Spleen (tissue), 11 donors: ENCODE measurements around the gene TCEANC. TPM values are rescaled to one million over a fixed set of nuclear protein-coding genes. Genes with fewer than 3 reads are reported as not detected.
A peak's percentile ranks its signal among the peaks of the same experiment; 100 is the strongest.

Source experiments
- DNase-seq: peaks from one replicate; pipeline ENCODE4 v3.0.0-alpha.2; 2020
- H3K27ac ChIP-seq, 8 donors: fragments of 200-600 bp; sonication (generic) in 7 of 8; 1 replicate in 4 of 8; 2 replicates in 4 of 8; pipeline versions ENCODE4 v1.5.0 to v1.8.0; 2016 to 2021; ENCODE audit warnings: inconsistent platforms in 4 of 8, mild to moderate bottlenecking in 4 of 8, moderate library complexity in 1 of 8
- H3K27me3 ChIP-seq, 7 donors: fragments of 200-600 bp; sonication (generic) in 6 of 7; replicated peaks in 1 of 7; 1 replicate in 4 of 7; 2 replicates in 3 of 7; pipeline versions ENCODE4 v1.5.0 to v1.8.0; 2016 to 2021; ENCODE audit warnings: inconsistent platforms in 3 of 7, mild to moderate bottlenecking in 1 of 7
- H3K36me3 ChIP-seq, 6 donors: fragments of 200-600 bp; sonication (generic) in 5 of 6; 1 replicate in 4 of 6; 2 replicates in 2 of 6; pipeline versions ENCODE4 v1.5.0 to v1.8.0; 2016 to 2021; ENCODE audit warnings: inconsistent platforms in 2 of 6
- H3K4me1 ChIP-seq, 6 donors: fragments of 200-600 bp; sonication (generic) in 5 of 6; 1 replicate in 3 of 6; 2 replicates in 3 of 6; pipeline versions ENCODE4 v1.5.0 to v1.8.0; 2016 to 2021; ENCODE audit warnings: inconsistent platforms in 3 of 6
- H3K4me3 ChIP-seq, 8 donors: fragments of 200-600 bp; sonication (generic) in 7 of 8; 1 replicate in 4 of 8; 2 replicates in 4 of 8; pipeline versions ENCODE4 v1.5.0 to v1.8.0; 2016 to 2021; ENCODE audit warnings: inconsistent platforms in 4 of 8, mild to moderate bottlenecking in 4 of 8, moderate library complexity in 2 of 8
- H3K9me3 ChIP-seq, 8 donors: fragments of 200-600 bp; sonication (generic) in 7 of 8; 1 replicate in 4 of 8; 2 replicates in 4 of 8; pipeline versions ENCODE4 v1.5.0 to v1.8.0; 2016 to 2021; ENCODE audit warnings: inconsistent platforms in 4 of 8
- POLR2A ChIP-seq, 3 donors: fragments of 450-650 bp; IDR thresholded peaks; one replicate each; pipeline ENCODE4 v1.5.1; 2017; ENCODE audit warnings: antibody characterized with exemption in 3 of 3, mild to moderate bottlenecking in 1 of 3
- POLR2AphosphoS5 ChIP-seq, 3 donors: sonication (generic); formaldehyde crosslinking; IDR thresholded peaks; one replicate each; pipeline ENCODE4 v1.5.1; 2017; ENCODE audit warnings: antibody characterized with exemption in 3 of 3
- WGBS, 5 donors: extraction: QIAGEN DNeasy Blood & Tissue Kit in 3 of 5; methylation state at CpG; one replicate each; pipeline versions ENCODE4 v1.1.5 to v1.1.7; 2013 to 2018; 5-methylcytosine and 5-hydroxymethylcytosine counted together
- intact Hi-C: fragments of 100-400 bp; cut with DNase I; formaldehyde crosslinking; loops from one replicate; pipeline ENCODE4 v1.15.0; 2023; ENCODE audit warnings: low total_unique reads
- polyA plus RNA-seq, 3 donors: library from polyadenylated mRNA; stranded (reverse); fragments of 200-250 nt; gene quantifications; one replicate each; pipeline ENCODE4 v1.2.1, GENCODE V29; 2013
- total RNA-seq, 7 donors: library from RNA; depleted of rRNA in 3 of 7; stranded (reverse); fragments of >200 nt in 3 of 7; fragmentation: NEBNext Ultra II Directional in 4 of 7; extraction: Animal tissue kit (Norgen Biotek cat#: 25700) in 4 of 7; gene quantifications; one replicate each; pipeline versions ENCODE4 v1.1.0 to v1.2.1, GENCODE V29; 2016 to 2021
- TF ChIP-seq, protein P1 (sequence below), 11 experiments: fragments of 200-600 bp in 7 of 11; fragments of 450-650 bp in 4 of 11; sonication (generic) in 4 of 11; IDR thresholded peaks in 8 of 11; conservative IDR thresholded peaks in 3 of 11; 1 replicate in 7 of 11; 2 replicates in 4 of 11; pipeline versions ENCODE4 v1.4.0 to v1.8.0; 2016 to 2021; ENCODE audit warnings: antibody characterized with exemption in 11 of 11, inconsistent platforms in 4 of 11, mild to moderate bottlenecking in 1 of 11
- donor health status: healthy with polysubstance abuse.
- donor health status: DM: no; HTN: no; CAD: no; lungs with moderate emphysema.
- donor health status: DM: no; HTN: no; CAD: no.
- donor health status: Bipolar disorder and iron deficiency.
- donor health status: healthy.
- donor health status: DM: no; HTN: no; CAD: no.
- donor health status: DM: yes; HTN: yes; CAD: no.

The TCEANC gene
- total and polyA plus RNA-seq, 10 donors, result 2.6 to 11.6 (median 8.1) TPM

- peaks cover 0 to 4% (median 0%) of the 10 kb centered on the region in 7 donors for H3K27me3 ChIP-seq
- H3K4me1 ChIP-seq, result peaks cover 1 to 57% (median 24%) of the 10 kb centered on the region in 6 donors
- no peaks in the 10 kb centered on the region for H3K9me3 ChIP-seq
- intact Hi-C loops, result no loop called here
- WGBS, 5 donors, result 36 to 74% (median 66%) methylated on average over 3 of the region's 3 CpGs
- H3K4me3 ChIP-seq, result no peak overlapping the region
- H3K36me3 ChIP-seq, result peaks cover 0 to 30% (median 2%) of the 10 kb centered on the region in 6 donors
- no peak for DNase-seq
- no peak overlapping the region for H3K27ac ChIP-seq
- TF ChIP-seq POLR2AphosphoS5 (IDR thresholded peaks at IDR 0.05), result no peak
- TF ChIP-seq, protein P1, sequence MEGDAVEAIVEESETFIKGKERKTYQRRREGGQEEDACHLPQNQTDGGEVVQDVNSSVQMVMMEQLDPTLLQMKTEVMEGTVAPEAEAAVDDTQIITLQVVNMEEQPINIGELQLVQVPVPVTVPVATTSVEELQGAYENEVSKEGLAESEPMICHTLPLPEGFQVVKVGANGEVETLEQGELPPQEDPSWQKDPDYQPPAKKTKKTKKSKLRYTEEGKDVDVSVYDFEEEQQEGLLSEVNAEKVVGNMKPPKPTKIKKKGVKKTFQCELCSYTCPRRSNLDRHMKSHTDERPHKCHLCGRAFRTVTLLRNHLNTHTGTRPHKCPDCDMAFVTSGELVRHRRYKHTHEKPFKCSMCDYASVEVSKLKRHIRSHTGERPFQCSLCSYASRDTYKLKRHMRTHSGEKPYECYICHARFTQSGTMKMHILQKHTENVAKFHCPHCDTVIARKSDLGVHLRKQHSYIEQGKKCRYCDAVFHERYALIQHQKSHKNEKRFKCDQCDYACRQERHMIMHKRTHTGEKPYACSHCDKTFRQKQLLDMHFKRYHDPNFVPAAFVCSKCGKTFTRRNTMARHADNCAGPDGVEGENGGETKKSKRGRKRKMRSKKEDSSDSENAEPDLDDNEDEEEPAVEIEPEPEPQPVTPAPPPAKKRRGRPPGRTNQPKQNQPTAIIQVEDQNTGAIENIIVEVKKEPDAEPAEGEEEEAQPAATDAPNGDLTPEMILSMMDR (IDR thresholded peaks at IDR 0.05 in 8 of 11, conservative IDR thresholded peaks at IDR 0.05 in 3 of 11), result no peak
These were observed 50.6 kb downstream of the TCEANC start for GRCh38 chrX:13703589-13703988.

GRCh38 chrX:13711141-13711540 is 58.2 kb downstream of the TCEANC start:
- Histone ChIP-seq H3K27me3 (no peaks in the 10 kb centered on the region), H3K27ac (peak overlapping the region in 1 of 8 donors; percentile 8), H3K4me3 (no peak overlapping the region), H3K4me1 (no peaks in the 10 kb centered on the region), H3K36me3 (peaks cover 0 to 95% (median 26%) of the 10 kb centered on the region in 6 donors), H3K9me3 (no peaks in the 10 kb centered on the region)
- WGBS, 5 donors, result 85 to 94% (median 87%) methylated on average over 4 of the region's 4 CpGs
- no peak for DNase-seq
- intact Hi-C loops, result no loop called here
- TF ChIP-seq POLR2A (IDR thresholded peaks at IDR 0.05), result no peak
- TF ChIP-seq POLR2AphosphoS5 (IDR thresholded peaks at IDR 0.05), result no peak
- TF ChIP-seq, protein P1 (IDR thresholded peaks at IDR 0.05 in 8 of 11, conservative IDR thresholded peaks at IDR 0.05 in 3 of 11), result no peak

Other genes with a start within 250 kb of the TCEANC start
- gene EGFL6, start 83.5 kb upstream of the TCEANC start, total RNA-seq, result under 1 TPM in 2 of 7 donors, not detected in 5; 0.19 to 0.44 TPM
- under 1 TPM; 0.06 to 0.20 (median 0.15) TPM for gene EGFL6, start 83.5 kb upstream of the TCEANC start, polyA plus RNA-seq
- 10 to 100 TPM; 24.7 to 36.5 (median 30.7) TPM for gene RAB9A, start 36.0 kb downstream of the TCEANC start, total RNA-seq
- gene RAB9A, start 36.0 kb downstream of the TCEANC start, polyA plus RNA-seq, result 10 to 100 TPM; 20.3 to 24.1 (median 23.1) TPM
- 10 to 100 TPM; 21.2 to 29.5 (median 23.8) TPM for gene TRAPPC2, start 81.5 kb downstream of the TCEANC start, total RNA-seq
- 10 to 100 TPM; 10.8 to 12.0 (median 11.2) TPM for gene TRAPPC2, start 81.5 kb downstream of the TCEANC start, polyA plus RNA-seq
- gene OFD1, start 81.6 kb downstream of the TCEANC start, total RNA-seq, result 10 to 100 TPM; 33.6 to 54.8 (median 47.7) TPM
- gene OFD1, start 81.6 kb downstream of the TCEANC start, polyA plus RNA-seq, result 100 to 1,000 TPM in 1 of 3 donors, 10 to 100 TPM in 2; 52.1 to 138 (median 54.0) TPM
- 10 to 100 TPM in 6 of 7 donors, 1 to 10 TPM in 1; 6.3 to 67.1 (median 30.0) TPM for gene GPM6B, start 164.0 kb downstream of the TCEANC start, total RNA-seq
- gene GPM6B, start 164.0 kb downstream of the TCEANC start, polyA plus RNA-seq, result 1 to 10 TPM; 2.0 to 7.9 (median 3.6) TPM